ENCODE results near the gene ZNF672. TPM values are rescaled to one million over a fixed set of nuclear protein-coding genes. Genes with fewer than 3 reads are reported as not detected.

The ZNF672 gene
- total RNA-seq, 1 experiment from 2014 or later: 17.0 TPM

DNA sequence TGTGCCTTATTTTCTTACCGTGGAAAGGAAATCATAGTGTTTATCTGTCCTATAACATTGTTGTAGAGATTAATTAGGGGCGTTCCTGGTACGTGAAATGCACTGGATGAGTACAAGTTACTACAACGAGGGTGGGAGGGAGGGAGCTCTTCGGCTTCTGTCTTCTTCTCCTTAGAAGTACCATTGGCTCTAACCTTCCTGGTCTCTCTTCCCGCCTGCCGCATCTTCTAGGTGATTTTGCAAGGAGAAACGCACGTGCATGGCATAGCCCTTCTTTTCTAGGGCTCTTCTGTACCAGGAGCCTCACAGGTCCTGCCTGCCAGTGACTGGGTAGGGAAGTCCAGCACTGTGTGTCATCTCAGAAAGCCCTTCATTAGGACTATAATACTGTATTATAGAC lies 29.1 kb upstream of the ZNF672 start:
- Histone ChIP-seq H3K36me3 (peaks cover 6% of the 10 kb centered on the region), H3K9me3 (replicated peaks) (no peaks in the 10 kb centered on the region), H3K27me3 (no peaks in the 10 kb centered on the region), H3K27ac (no peak overlapping the region), H3K4me1 (no peaks in the 10 kb centered on the region), H3K4me3 (no peak overlapping the region)
- DNase-seq: no peak

DNA sequence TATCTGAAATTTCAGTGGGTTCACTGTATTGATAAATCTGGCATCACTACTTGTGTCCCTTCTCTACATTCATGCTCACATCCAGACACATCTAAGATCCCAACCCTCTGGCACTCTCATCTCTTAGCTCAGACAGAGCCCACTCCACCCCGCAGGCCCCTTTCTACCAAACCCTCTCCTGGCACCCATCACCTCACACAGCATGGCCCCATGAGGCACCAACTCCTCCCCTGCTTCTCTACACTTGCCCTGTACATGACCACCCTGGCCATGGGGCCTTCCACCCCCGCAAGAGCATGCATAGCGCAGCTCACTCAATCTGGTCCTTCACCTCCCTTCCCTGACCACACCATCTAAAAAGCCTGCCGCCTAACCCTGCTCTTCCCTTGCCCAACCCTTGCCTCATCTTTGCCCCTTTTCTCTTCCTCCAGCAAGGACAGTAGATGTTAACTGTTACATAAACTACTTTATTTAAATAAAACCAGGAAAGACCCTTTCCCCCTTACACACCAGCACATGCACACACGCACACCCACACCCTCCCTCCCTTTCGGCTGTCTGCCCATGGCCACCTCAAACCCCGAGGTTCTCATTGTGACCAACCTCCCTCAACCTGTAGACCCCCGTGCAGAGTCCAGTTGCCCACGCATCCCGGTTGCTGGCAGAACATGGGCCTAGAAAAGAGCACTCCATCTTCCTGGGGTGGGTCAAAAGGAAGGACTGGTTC lies 27.9 kb upstream of the ZNF672 start:
- Histone ChIP-seq H3K4me1 (no peaks in the 10 kb centered on the region), H3K9me3 (replicated peaks) (no peaks in the 10 kb centered on the region), H3K4me3 (no peak overlapping the region), H3K27ac (no peak overlapping the region), H3K27me3 (no peaks in the 10 kb centered on the region), H3K36me3 (peaks cover 10% of the 10 kb centered on the region)
- DNase-seq: no peak

DNA sequence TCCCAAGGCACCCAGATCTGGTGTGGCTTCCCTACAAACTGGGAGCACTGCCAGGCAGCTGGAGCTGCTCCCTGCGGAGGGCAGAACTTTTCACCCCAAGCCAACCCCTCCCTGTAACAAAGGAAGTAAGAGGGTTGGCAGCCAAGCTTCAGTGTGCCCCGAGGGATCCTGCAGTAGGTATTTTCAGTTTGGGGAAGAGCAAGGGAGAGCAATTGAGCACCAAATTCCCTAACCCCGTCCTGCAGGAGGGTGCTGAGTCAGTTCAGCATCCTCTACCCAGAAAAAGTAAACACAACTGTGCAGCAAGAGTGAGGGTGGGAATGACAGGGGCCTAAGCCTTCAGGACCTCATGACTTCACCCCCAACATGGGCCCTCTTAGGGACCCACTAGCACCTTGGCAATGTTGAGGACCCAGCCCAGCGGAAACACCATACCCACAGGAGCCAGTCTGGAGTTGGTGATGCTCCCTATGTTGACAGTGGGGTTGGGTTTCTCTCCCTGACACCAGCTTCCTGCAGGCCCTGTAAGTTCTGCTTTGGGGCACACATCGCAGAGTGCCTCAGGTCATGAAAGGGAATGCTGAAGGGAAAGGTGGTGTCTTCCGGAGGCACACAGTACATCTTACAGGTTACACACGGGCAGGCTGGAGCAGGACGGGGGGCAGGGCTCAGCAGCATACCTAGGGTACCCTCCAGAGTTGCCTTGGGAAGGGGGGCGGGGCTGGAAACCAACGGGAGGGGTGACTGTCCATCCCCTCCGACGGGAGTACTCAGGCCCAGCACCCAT lies 27.1 kb upstream of the ZNF672 start:
- Histone ChIP-seq H3K27ac (no peak overlapping the region), H3K4me3 (no peak overlapping the region), H3K4me1 (no peaks in the 10 kb centered on the region), H3K9me3 (replicated peaks) (no peaks in the 10 kb centered on the region), H3K36me3 (peaks cover 10% of the 10 kb centered on the region), H3K27me3 (no peaks in the 10 kb centered on the region)
- no peak for DNase-seq

DNA sequence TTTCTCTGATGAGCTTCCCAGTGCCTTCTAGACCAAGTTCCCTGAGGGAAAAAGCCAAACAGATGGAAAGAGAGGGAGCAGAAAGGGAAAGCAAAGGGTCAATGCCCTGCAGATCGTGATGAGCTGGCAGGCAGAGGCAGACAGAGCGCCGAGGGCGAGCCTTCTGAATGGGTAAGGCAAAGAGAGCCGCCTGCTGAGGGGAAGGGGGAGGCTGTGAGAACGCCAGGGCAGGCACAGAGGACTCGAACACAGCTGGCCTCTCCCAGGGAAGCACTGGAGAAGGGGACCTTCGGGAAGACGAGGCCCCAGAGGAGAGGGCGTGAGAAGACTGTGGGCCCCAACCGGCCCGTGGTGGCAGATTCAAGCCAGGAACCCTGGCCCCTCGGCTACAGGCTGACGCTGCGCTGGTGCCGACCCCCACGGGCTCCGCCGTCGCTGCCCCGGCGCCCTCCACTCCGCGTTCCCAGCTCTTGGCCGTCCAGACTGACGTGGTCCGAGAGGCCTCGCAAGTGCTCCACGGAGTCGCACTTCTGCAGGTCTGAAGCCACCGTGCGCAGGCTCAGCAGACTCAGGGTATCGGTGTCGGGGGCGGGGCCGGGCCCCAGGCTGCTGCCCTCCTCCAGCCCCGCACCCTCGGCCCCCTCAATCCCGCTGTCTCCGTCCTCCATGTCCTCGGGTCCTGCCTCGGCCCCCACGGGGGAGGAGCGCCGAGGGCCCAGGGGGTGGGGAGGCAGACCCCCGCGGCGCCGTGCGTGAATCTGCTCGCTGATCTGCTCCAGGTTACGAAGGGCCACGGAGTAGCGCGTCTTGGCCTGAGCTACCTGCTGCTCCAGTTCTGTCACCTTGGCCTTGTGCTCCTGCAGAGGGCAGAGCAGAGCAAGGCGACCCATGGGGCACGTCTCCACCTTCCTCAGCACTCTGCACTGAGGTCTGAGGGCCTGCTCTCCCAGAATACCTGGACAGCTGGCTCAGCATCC lies 26.2 kb upstream of the ZNF672 start:
- no peaks in the 10 kb centered on the region for H3K9me3 ChIP-seq (replicated peaks)
- peaks cover 18% of the 10 kb centered on the region for H3K36me3 ChIP-seq
- H3K4me1 ChIP-seq: no peaks in the 10 kb centered on the region
- H3K4me3 ChIP-seq: no peak overlapping the region
- no peak for DNase-seq
- no peaks in the 10 kb centered on the region for H3K27me3 ChIP-seq
- no peak overlapping the region for H3K27ac ChIP-seq

DNA sequence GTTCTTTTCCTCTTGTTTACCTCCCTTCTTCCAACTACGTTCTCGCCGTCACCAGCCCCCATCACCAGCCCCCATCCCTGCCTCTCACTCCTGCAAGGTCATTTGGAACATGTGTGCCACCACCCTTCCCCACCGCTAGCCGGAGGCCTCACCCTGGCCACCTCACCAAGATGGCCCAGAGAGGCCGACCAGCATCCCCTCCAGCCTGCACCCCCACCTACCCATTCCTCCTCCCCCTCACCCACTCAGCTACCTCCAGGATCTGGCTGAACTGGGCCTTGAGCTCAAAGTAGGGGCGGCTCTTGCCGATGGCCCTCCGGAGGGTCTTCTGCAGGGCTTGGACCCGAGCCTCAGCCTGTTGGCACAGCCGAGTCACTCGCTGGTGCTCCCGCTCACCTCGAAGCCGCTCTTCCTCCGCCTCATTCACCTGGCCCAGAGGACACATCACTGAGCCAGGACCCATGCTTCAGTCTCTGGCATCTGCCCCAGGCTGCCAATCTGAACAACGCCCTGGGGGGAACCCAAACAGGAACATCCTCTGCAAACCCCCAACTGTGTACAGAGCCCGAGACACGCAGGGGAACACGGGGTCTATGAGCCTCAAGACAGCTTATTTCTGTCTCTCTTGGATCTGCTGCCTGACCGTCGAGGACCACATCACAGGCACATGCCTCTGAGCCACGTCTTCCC lies 25.1 kb upstream of the ZNF672 start:
- Histone ChIP-seq H3K27me3 (no peaks in the 10 kb centered on the region), H3K4me1 (no peaks in the 10 kb centered on the region), H3K27ac (no peak overlapping the region), H3K36me3 (peaks cover 18% of the 10 kb centered on the region), H3K4me3 (no peak overlapping the region), H3K9me3 (replicated peaks) (no peaks in the 10 kb centered on the region)
- no peak for DNase-seq

DNA sequence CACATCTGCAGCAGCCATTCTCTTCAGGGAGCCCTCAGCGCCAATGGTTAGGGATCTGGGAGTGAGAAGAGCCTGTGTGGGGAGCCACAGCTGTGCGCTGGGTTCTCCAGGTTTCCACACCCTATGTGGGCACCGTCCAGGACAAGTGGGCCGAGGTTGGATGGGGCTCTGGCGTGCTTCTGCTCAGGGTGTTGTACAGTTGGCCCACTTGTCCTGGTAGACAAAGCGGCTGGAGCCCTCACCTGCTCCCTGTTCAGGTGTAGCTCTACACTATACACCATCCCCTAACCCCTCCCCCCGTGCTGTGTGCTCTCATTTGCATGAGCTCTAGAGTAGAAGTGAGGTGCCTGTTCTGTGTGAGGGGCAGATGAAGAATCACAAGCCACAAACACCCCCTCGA lies 24.5 kb upstream of the ZNF672 start:
- Histone ChIP-seq H3K36me3 (peaks cover 18% of the 10 kb centered on the region), H3K27ac (no peak overlapping the region), H3K9me3 (replicated peaks) (no peaks in the 10 kb centered on the region), H3K27me3 (no peaks in the 10 kb centered on the region), H3K4me1 (no peaks in the 10 kb centered on the region), H3K4me3 (no peak overlapping the region)
- DNase-seq: no peak

DNA sequence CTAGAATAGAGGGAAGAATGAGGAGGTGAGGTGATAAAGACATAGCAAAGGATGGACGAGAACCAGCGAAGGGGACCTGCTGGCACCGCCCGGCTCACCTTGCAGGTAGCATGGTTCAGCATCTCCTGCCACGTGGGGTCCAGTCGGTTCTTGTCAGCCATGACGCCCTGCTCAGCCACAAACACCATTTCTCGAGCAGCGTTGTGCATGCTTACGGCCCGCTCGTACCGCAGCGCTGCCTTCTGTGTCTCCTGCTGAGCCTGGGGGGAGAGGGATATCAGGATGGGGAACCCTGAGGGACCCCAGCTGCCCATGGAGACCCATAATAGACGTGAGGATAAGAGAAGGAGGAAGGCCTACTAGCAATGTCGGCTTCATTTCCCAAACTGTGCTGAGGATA lies 23.7 kb upstream of the ZNF672 start:
- Histone ChIP-seq H3K36me3 (peaks cover 18% of the 10 kb centered on the region), H3K4me1 (no peaks in the 10 kb centered on the region)

DNA sequence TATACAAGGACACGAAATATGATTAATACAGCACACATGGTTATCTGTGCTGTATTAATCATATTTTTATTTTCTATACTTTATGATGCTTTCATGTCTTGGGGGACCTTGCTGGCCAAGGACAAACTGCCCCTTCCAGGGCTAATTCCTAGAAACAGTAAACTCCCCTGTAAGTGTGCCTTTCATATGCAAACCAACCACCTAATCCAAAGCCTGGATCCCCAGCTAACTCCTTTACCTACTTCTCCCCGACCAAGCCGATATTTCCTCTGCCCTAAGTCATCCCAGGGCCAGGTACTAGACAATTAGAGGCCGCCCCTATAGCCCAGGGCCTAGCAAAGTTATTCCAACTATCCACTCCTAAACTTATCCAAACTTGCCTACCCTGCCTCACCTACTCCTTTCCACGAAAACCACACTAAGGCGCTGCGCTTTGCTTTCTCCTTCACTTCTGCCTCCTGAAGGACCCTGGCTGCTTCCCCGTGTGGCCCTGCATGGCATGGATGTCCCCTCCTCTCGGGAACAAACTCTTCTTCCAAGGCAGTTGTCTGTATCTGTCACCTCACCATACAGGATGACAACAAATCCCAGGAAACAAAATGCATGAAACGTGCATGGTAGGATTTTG lies 22.5 kb upstream of the ZNF672 start:
- no peaks in the 10 kb centered on the region for H3K9me3 ChIP-seq (replicated peaks)
- DNase-seq: no peak

More for the DNA sequence above, 23.7 kb upstream of the ZNF672 start:
- H3K9me3 ChIP-seq (replicated peaks): no peaks in the 10 kb centered on the region
- DNase-seq: no peak
- no peak overlapping the region for H3K27ac ChIP-seq
- H3K27me3 ChIP-seq: no peaks in the 10 kb centered on the region
- H3K4me3 ChIP-seq: no peak overlapping the region

DNA sequence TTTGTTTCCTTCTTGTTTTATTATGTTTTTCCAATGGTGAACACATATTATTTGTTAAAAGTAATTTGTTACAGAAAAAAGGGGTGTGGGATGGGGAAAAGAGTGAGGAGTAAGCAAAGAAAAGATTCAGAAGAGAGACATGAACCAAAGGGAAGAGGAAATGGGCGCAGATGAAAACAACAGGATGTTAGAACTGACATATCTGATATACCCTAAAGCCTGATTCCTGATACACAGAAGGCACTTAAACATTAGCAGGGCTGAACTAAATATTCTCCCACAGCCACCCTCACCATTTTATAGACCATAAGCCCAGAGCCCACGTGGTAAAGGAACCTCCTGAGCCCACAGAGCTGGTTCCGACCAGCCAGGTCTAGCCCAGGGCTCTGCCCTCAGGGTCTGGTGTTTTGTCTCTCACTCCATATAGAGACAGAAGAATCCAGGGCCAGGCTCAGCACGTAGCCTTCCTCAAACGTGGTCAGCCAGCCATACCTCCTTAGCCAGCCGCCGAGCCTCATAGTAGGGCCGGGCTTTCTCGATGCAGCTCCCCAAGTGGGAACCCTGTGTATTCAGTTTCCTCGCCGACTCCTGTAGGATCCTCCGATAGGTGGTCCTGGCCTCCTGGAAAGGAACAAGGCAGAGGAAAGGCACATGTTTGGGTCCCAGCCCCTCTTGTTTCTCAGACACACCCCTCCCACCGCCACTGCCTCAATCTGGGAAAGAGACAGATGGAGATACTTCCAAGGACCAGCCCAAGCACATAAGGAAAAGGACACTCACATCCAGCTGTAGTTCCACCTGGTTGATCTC lies 21.8 kb upstream of the ZNF672 start:
- Histone ChIP-seq H3K9me3 (replicated peaks) (no peaks in the 10 kb centered on the region), H3K36me3 (peaks cover 21% of the 10 kb centered on the region), H3K4me3 (no peak overlapping the region), H3K4me1 (no peaks in the 10 kb centered on the region), H3K27ac (no peak overlapping the region), H3K27me3 (no peaks in the 10 kb centered on the region)
- DNase-seq: no peak

More for the DNA sequence above, 22.5 kb upstream of the ZNF672 start:
- no peak overlapping the region for H3K4me3 ChIP-seq
- H3K27me3 ChIP-seq: no peaks in the 10 kb centered on the region
- peaks cover 20% of the 10 kb centered on the region for H3K36me3 ChIP-seq
- no peak overlapping the region for H3K27ac ChIP-seq
- H3K4me1 ChIP-seq: no peaks in the 10 kb centered on the region

DNA sequence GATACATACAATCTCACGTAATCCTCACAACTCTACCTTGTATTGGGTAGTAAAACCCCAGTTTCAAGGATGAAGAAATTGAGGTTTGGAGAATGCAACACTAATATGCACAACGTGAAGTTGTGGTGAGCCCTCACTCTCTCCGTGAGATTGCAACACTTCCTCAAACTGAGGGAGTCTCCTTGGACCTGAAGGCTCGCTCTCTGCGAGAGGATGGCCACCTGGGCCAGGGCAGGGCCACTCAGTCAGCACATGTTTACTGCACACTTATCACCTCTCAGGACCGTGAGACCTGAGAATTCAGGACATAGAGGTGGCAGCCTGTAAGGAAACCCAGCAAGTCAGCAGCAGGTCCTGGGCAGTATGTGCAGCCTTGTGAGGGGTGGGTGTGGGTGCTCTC lies 21.0 kb upstream of the ZNF672 start:
- H3K27ac ChIP-seq: no peak overlapping the region
- H3K4me1 ChIP-seq: no peaks in the 10 kb centered on the region
- peaks cover 21% of the 10 kb centered on the region for H3K36me3 ChIP-seq
- H3K27me3 ChIP-seq: no peaks in the 10 kb centered on the region
- DNase-seq: no peak
- no peaks in the 10 kb centered on the region for H3K9me3 ChIP-seq (replicated peaks)
- H3K4me3 ChIP-seq: no peak overlapping the region

DNA sequence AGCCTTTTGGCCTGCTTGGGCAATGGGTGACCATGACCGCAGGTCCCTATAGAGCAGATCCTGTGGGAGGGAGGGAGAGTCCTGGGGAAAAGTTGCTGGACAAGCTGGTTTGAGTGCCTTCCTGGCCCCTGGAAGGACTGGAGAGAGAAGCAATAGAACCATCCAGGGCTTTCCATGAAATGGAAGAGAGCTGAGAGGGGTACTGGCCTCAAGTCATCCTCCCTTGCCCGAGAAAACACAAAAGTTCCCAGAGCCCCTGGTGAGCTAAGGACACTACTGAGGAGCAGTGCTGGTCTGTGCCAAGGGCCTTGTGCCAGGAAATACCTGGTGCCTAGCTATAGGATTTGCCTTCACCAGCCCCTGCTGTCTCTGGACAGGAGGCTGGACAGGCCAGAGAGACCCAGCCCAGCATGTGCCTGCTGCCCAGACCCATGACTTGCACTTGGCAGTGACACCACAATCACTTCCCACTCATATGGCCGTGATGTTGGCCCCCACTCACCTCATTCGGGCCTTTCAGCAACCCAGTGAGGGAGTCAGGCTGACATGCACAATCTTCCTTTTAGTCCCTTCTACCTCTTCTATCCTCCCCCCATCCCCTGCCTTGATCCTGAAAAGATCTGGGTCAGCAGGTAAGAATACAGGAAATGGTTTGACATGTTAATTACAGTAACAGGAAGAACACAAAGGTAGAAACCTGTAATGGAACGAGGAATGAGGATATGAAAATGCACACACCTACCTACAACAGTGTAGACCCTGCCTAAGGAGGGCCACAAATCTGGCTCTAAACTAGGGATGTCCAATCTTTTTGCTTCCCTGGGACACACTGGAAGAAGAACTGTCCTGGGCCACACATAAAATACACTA lies 19.3 kb upstream of the ZNF672 start:
- Histone ChIP-seq H3K4me1 (no peaks in the 10 kb centered on the region), H3K27ac (no peak overlapping the region), H3K9me3 (replicated peaks) (no peaks in the 10 kb centered on the region), H3K27me3 (no peaks in the 10 kb centered on the region), H3K36me3 (peaks cover 22% of the 10 kb centered on the region), H3K4me3 (no peak overlapping the region)
- no peak for DNase-seq

DNA sequence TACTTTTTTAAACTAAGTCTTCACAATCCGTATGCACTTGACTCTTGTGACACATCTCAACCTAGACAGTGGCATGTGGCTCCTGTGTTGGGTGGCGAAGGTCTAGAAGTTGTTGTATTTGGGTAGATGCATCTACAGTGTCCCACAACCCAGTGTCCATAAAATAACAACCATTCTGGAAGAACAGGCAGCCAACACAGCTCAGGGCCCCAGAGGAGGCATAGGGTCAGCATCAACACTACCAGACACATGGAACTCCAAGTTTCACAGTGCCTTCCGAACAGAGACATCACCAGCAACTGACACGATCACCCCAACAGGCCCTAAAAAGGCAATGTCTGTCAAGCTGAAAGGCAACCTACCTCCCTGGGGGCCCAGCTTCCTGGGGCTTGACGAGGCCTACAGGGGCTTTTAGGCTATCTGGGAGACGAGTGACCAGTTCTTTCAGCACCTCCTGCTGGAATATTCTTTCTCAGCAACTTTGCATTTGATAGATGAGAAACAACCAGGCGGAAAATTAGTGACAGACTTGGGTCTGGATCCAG lies 17.9 kb upstream of the ZNF672 start:
- no peaks in the 10 kb centered on the region for H3K4me1 ChIP-seq
- no peak overlapping the region for H3K27ac ChIP-seq
- no peaks in the 10 kb centered on the region for H3K9me3 ChIP-seq (replicated peaks)
- H3K27me3 ChIP-seq: no peaks in the 10 kb centered on the region
- peaks cover 17% of the 10 kb centered on the region for H3K36me3 ChIP-seq
- no peak for DNase-seq
- no peak overlapping the region for H3K4me3 ChIP-seq

Data from SJCRH30 (cell line).